Subcutaneous abdominal adipose tissue (tissue), 5 donors: ENCODE data around the gene PASK.

Experiments used
- H3K27ac ChIP-seq: one replicate; pipeline ENCODE4 v1.7.0; 2013; ENCODE audit warnings: low read depth, mild to moderate bottlenecking, inconsistent platforms, low read length, moderate library complexity
- H3K27me3 ChIP-seq, 5 donors: one replicate each; pipeline ENCODE4 v1.7.0; 2013; ENCODE audit warnings: low read length in 5 of 5, inconsistent platforms in 1 of 5; ENCODE audit not compliant: control insufficient read depth in 5 of 5, insufficient read depth in 4 of 5
- H3K36me3 ChIP-seq, 5 donors: one replicate each; pipeline ENCODE4 v1.7.0; 2013; ENCODE audit warnings: low read length in 5 of 5; ENCODE audit not compliant: control insufficient read depth in 5 of 5, insufficient read depth in 5 of 5
- H3K4me1 ChIP-seq, 5 donors: one replicate each; pipeline ENCODE4 v1.7.0; 2013; ENCODE audit warnings: low read length in 5 of 5, mild to moderate bottlenecking in 3 of 5, moderate library complexity in 1 of 5; ENCODE audit not compliant: control insufficient read depth in 5 of 5, insufficient read depth in 5 of 5
- H3K4me3 ChIP-seq, 5 donors: one replicate each; pipeline ENCODE4 v1.7.0; 2013; ENCODE audit warnings: low read length in 5 of 5, low read depth in 1 of 5
- H3K9ac ChIP-seq, 5 donors: one replicate each; pipeline ENCODE4 v1.7.0; 2013; ENCODE audit warnings: low read length in 5 of 5, mild to moderate bottlenecking in 4 of 5, moderate library complexity in 3 of 5
- H3K9me3 ChIP-seq, 5 donors: one replicate each; pipeline ENCODE4 v1.7.0; 2013; ENCODE audit warnings: low read length in 5 of 5; ENCODE audit not compliant: control insufficient read depth in 5 of 5
- donor health status: healthy.
- donor health status: healthy.
- donor health status: healthy.
- donor health status: healthy.
- donor health status: healthy.

The PASK gene

GRCh38 chr2:241080405-241081189, 68.7 kb downstream of the PASK start:
- Histone ChIP-seq H3K4me1 (peaks cover 0 to 7% (median 6%) of the 10 kb centered on the region in 5 donors), H3K9me3 (no peaks in the 10 kb centered on the region), H3K9ac (no peak overlapping the region), H3K4me3 (no peak overlapping the region), H3K27ac (no peak overlapping the region), H3K36me3 (peaks cover 2 to 18% (median 6%) of the 10 kb centered on the region in 5 donors), H3K27me3 (no peaks in the 10 kb centered on the region)

DNA sequence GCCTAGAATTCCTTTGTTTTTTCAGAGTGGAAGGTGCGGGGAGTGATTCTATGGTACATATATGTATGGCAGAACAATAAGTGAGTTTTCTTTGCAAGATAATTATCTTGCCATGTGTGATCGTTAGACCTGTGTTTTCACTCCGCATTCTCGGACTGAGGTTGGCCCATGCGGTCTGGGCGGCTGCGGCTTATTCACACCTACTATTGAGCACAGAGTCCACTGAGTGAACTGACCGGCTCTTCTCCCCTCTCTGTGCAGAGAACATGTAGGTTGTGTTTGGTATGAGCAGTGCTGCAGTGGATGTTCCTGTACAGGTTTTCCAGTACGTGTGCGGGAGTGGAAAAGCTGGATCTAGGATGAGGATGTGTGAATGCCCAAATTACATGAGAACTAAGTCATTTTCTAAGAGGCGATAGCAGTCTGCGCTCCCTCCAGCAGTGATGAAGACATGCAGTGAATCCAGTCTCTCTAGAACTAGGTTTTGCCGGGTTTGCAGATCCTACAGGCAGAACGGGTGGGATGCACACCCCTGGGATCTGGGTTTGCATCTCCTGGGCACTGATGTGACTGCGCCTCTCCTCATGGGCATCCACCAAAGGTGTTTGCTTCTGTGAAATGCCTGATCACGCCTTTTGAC, 74.3 kb downstream of the PASK start:
- no peak overlapping the region for H3K4me3 ChIP-seq
- H3K9ac ChIP-seq: no peak overlapping the region
- no peaks in the 10 kb centered on the region for H3K9me3 ChIP-seq
- no peak overlapping the region for H3K27ac ChIP-seq
- peaks cover 11 to 60% (median 55%) of the 10 kb centered on the region in 5 donors for H3K36me3 ChIP-seq
- H3K4me1 ChIP-seq: no peaks in the 10 kb centered on the region
- no peaks in the 10 kb centered on the region for H3K27me3 ChIP-seq

- peaks cover 11 to 67% (median 63%) of the 10 kb centered on the region in 5 donors for H3K36me3 ChIP-seq
- no peak overlapping the region for H3K9ac ChIP-seq
- H3K27me3 ChIP-seq: no peaks in the 10 kb centered on the region
- H3K4me3 ChIP-seq: no peak overlapping the region
- H3K9me3 ChIP-seq: no peaks in the 10 kb centered on the region
- no peaks in the 10 kb centered on the region for H3K4me1 ChIP-seq
- H3K27ac ChIP-seq: no peak overlapping the region
Observed at GRCh38 chr2:241074065-241074818, 75.0 kb downstream of the PASK start.

DNA sequence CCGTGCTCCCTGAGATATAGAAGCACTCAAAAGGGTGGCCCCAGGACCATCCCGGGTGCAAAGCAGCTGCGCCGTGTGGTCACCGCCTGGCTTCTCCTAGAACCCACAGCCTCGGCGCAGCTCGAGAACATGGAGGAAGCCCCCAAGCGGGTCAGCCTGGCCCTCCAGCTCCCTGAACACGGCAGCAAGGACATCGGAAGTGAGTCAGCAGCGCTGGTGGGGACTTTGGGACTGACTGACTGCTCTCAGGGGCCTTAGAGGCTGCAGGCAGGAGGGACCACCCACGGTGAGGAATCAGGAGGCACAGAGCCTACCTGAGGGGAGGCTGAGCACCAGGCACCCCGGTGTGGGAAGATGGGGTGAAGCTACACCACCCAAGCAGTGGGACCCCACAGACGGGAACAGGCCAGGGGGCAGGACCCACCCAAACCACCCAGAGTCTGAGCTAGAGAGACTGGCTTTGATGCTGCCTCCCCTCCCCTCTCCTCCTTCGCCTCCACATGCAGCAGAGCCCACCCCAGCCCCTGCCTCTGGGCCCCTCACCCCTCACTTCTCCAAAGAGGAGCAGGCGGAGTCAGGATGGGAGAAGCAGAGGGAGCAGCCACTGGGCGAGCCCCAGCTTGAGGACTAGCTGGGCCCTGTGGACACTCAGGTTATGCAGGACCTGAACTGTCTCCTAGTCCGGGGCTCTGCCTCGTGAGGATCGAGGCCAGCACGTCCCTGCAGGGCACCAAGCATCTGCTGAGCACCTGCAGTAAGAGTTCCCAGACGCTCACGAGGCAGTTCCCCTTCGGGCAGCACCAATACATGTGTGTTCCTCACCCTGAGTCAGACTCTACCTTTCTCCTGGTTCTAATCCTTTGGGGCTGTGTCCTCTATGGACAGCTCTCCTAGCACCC, 75.9 kb downstream of the PASK start:
- no peak overlapping the region for H3K4me3 ChIP-seq
- H3K4me1 ChIP-seq: no peaks in the 10 kb centered on the region
- no peaks in the 10 kb centered on the region for H3K9me3 ChIP-seq
- no peak overlapping the region for H3K9ac ChIP-seq
- no peak overlapping the region for H3K27ac ChIP-seq
- H3K36me3 ChIP-seq: peaks cover 11 to 76% (median 71%) of the 10 kb centered on the region in 5 donors
- no peaks in the 10 kb centered on the region for H3K27me3 ChIP-seq

DNA sequence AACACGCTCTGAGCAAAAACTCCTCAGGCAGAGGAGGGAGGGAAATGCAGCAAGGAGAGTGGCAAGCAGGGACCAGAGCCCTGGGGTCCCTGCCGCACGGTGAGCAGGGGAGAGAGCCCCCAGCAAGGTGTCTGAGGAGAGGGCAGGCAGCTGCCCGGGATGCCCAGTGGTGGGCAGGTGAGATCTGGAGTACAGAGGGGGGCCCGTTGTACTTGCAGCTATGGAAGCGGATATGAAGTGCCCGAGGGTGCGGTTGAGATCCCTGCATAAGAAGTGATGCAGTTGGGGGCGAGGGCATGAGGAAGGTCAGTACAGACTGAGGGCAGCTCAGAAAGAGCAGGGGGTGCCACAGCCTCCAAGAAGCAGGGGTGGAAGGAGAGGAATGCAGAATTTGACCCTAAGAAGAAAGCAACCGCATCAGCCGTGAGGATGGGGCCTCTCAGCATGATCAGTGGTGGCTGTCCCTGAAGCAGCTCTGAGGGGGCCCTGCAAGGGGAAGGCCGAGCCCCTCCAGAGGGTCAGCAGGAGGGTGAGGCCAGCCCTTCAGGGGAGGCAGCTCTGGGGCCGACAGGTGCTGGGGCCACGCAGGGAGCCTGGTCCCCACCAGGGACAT, 76.6 kb downstream of the PASK start:
- Histone ChIP-seq H3K4me3 (no peak overlapping the region), H3K9ac (no peak overlapping the region), H3K9me3 (no peaks in the 10 kb centered on the region), H3K27ac (no peak overlapping the region), H3K36me3 (peaks cover 11 to 83% (median 78%) of the 10 kb centered on the region in 5 donors), H3K4me1 (no peaks in the 10 kb centered on the region), H3K27me3 (no peaks in the 10 kb centered on the region)

- Histone ChIP-seq H3K36me3 (peaks cover 11 to 88% (median 83%) of the 10 kb centered on the region in 5 donors), H3K9me3 (no peaks in the 10 kb centered on the region), H3K9ac (no peak overlapping the region), H3K4me1 (no peaks in the 10 kb centered on the region), H3K4me3 (no peak overlapping the region), H3K27ac (no peak overlapping the region), H3K27me3 (no peaks in the 10 kb centered on the region)
Observed at GRCh38 chr2:241072151-241072550, 77.1 kb downstream of the PASK start.

- Histone ChIP-seq H3K36me3 (peaks cover 11 to 91% (median 87%) of the 10 kb centered on the region in 5 donors), H3K27me3 (no peaks in the 10 kb centered on the region), H3K9ac (no peak overlapping the region), H3K9me3 (no peaks in the 10 kb centered on the region), H3K4me1 (no peaks in the 10 kb centered on the region), H3K4me3 (no peak overlapping the region), H3K27ac (no peak overlapping the region)
Observed at GRCh38 chr2:241071677-241072111, 77.6 kb downstream of the PASK start.

GRCh38 chr2:241070811-241071676, 78.2 kb downstream of the PASK start:
- no peak overlapping the region for H3K27ac ChIP-seq
- no peaks in the 10 kb centered on the region for H3K9me3 ChIP-seq
- no peak overlapping the region for H3K4me3 ChIP-seq
- peaks cover 9 to 97% (median 92%) of the 10 kb centered on the region in 5 donors for H3K36me3 ChIP-seq
- H3K4me1 ChIP-seq: no peaks in the 10 kb centered on the region
- H3K9ac ChIP-seq: no peak overlapping the region
- no peaks in the 10 kb centered on the region for H3K27me3 ChIP-seq
